ENCODE data around the gene ABHD18.
"Not testable (repeated sequence)": the region's sequence is repeated elsewhere in the genome, so short reads cannot be mapped to it uniquely, and the experiment has no call there.

Gene ABHD18

DNA sequence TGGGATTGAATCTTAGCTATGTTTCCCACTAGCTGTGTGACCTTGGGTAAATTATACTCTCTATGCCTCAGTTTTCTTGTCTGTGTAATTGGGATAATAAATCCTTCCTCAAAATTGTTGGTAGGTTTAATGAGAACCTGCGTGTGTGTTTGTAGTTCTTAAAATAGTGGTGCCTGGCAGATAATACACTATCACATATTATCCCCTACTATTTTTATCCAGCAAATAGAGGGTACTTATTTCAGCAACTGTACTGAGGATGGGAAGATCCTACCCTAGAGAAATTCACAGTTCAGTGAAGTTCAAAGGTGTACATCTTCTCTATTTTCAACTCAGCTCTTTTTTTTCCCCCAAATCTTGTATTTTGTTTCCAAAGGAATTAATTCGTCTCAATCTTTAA, 17.2 kb downstream of the ABHD18 start:
- Histone ChIP-seq H3K9me3 (no peaks in the 10 kb centered on the region), H3K27me3 (no peaks in the 10 kb centered on the region), H3K36me3 (peaks cover 8% of the 10 kb centered on the region; the same call in 1 of the 2 replicates), H3K4me1 (no peaks in the 10 kb centered on the region), H3K4me3 (ENCODE audit: low read depth, low read length) (no peak overlapping the region)
- DNase-seq: no peak
- TF ChIP-seq, protein P1, sequence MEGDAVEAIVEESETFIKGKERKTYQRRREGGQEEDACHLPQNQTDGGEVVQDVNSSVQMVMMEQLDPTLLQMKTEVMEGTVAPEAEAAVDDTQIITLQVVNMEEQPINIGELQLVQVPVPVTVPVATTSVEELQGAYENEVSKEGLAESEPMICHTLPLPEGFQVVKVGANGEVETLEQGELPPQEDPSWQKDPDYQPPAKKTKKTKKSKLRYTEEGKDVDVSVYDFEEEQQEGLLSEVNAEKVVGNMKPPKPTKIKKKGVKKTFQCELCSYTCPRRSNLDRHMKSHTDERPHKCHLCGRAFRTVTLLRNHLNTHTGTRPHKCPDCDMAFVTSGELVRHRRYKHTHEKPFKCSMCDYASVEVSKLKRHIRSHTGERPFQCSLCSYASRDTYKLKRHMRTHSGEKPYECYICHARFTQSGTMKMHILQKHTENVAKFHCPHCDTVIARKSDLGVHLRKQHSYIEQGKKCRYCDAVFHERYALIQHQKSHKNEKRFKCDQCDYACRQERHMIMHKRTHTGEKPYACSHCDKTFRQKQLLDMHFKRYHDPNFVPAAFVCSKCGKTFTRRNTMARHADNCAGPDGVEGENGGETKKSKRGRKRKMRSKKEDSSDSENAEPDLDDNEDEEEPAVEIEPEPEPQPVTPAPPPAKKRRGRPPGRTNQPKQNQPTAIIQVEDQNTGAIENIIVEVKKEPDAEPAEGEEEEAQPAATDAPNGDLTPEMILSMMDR (IDR thresholded peaks at IDR 0.05; ENCODE audit: low read depth, low read length): no peak

GRCh38 chr4:127985989-127986388, 20.8 kb downstream of the ABHD18 start:
- Histone ChIP-seq H3K4me1 (no peaks in the 10 kb centered on the region), H3K9me3 (no peaks in the 10 kb centered on the region), H3K36me3 (peaks cover 8% of the 10 kb centered on the region; the same call in 1 of the 2 replicates), H3K4me3 (ENCODE audit: low read depth, low read length) (no peak overlapping the region), H3K27me3 (no peaks in the 10 kb centered on the region)
- TF ChIP-seq, protein P1 (IDR thresholded peaks at IDR 0.05; ENCODE audit: low read depth, low read length): peak; percentile 16; the same call in 1 of the 2 replicates
- no peak for DNase-seq

GRCh38 chr4:127988638-127989037, 23.4 kb downstream of the ABHD18 start:
- TF ChIP-seq, protein P1 (IDR thresholded peaks at IDR 0.05; ENCODE audit: low read depth, low read length): no peak
- DNase-seq: no peak
- Histone ChIP-seq H3K27me3 (no peaks in the 10 kb centered on the region), H3K36me3 (peaks cover 8% of the 10 kb centered on the region; the same call in 1 of the 2 replicates), H3K9me3 (no peaks in the 10 kb centered on the region), H3K4me1 (no peaks in the 10 kb centered on the region), H3K4me3 (ENCODE audit: low read depth, low read length) (no peak overlapping the region)

DNA sequence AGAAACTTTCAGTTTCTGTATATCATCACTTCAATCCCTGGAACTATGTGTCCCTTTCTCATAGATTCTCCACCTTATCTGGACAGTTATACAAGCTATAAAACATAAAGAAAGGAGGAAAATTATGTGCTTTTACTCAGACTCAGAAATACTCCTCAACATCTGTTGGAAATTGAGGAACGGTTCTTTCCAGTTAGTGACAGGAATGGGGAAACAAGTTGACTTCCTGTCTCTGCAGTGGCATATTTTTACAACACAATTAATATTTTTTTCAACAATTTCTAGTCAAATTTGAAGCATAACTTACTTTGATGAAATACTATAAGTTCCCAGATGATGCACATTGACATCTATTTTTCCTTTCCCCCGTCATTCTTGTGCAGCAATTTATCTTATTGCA, 27.9 kb downstream of the ABHD18 start:
- no peak for DNase-seq
- Histone ChIP-seq H3K27me3 (no peaks in the 10 kb centered on the region), H3K9me3 (no peaks in the 10 kb centered on the region), H3K4me1 (no peaks in the 10 kb centered on the region), H3K36me3 (no peaks in the 10 kb centered on the region), H3K4me3 (ENCODE audit: low read depth, low read length) (no peak overlapping the region)
- TF ChIP-seq, protein P1 (IDR thresholded peaks at IDR 0.05; ENCODE audit: low read depth, low read length): no peak

DNA sequence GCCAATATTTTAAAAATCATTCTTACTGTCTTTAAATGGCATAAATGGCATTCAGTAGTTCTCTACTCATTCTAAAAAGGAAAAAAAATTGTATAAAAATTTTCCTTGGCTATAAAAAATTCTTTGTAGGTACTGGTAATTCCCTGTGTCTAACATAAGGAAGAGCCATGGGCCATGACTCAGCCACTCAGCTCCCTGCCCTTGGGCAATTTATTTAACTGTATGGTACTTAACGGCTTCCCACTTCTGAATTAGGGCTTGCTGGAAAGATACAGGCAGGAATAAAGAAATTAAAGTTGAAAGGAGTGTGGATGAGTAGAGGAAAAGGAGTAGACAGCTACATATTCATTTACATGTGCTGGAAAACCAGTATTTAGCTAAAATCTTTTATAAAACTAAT, 30.6 kb downstream of the ABHD18 start:
- Histone ChIP-seq H3K4me3 (ENCODE audit: low read depth, low read length) (no peak overlapping the region), H3K36me3 (no peaks in the 10 kb centered on the region), H3K27me3 (no peaks in the 10 kb centered on the region), H3K4me1 (no peaks in the 10 kb centered on the region), H3K9me3 (no peaks in the 10 kb centered on the region)
- no peak for DNase-seq
- TF ChIP-seq, protein P1 (IDR thresholded peaks at IDR 0.05; ENCODE audit: low read depth, low read length): no peak

DNA sequence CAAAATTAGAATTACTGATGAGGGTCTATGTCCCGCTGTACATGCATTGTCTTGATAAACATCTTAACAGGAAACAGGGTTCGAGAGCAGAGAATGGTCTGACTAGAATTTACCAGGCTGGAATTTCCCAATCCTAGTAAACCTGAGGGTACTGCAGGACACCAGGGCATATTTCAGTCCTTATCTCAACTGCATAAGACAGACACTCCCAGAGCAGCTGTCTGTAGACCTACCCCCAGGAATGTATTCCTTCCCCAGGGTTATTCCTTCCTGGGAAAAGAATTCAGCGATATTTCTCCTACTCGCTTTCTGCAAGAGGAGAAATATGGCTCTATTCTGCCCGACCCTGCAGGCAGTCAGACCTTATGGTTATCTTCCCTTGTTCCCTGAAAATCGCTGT, 31.3 kb downstream of the ABHD18 start:
- H3K36me3 ChIP-seq; H3K27me3 ChIP-seq; H3K9me3 ChIP-seq; DNase-seq; H3K4me1 ChIP-seq; H3K4me3 ChIP-seq (ENCODE audit: low read depth, low read length): not testable (repeated sequence)
